Right lobe of liver (tissue), 4 donors: ENCODE data around the gene ACIN1.

Experiments
- POLR2A ChIP-seq: fragments of 450-650 bp; IDR thresholded peaks from one replicate; pipeline ENCODE4 v1.6.1; 2017; ENCODE audit warnings: antibody characterized with exemption, mild to moderate bottlenecking
- TF ChIP-seq, protein P1 (sequence below), 4 donors: fragments of 200-600 bp in 3 of 4; fragments of 450-650 bp in 1 of 4; IDR thresholded peaks; one replicate each; pipeline versions ENCODE4 v1.5.1 to v1.8.0; 2016 to 2022; ENCODE audit warnings: antibody characterized with exemption in 4 of 4, mild to moderate bottlenecking in 2 of 4
- donor health status: DM: no; HTN: no; CAD: no.
- donor health status: DM: no; HTN: no; CAD: no.
- donor health status: DM: no; HTN: yes; CAD: no.

GRCh38 chr14:23047751-23048693, 46.9 kb downstream of the ACIN1 start:
- TF ChIP-seq, protein P1, sequence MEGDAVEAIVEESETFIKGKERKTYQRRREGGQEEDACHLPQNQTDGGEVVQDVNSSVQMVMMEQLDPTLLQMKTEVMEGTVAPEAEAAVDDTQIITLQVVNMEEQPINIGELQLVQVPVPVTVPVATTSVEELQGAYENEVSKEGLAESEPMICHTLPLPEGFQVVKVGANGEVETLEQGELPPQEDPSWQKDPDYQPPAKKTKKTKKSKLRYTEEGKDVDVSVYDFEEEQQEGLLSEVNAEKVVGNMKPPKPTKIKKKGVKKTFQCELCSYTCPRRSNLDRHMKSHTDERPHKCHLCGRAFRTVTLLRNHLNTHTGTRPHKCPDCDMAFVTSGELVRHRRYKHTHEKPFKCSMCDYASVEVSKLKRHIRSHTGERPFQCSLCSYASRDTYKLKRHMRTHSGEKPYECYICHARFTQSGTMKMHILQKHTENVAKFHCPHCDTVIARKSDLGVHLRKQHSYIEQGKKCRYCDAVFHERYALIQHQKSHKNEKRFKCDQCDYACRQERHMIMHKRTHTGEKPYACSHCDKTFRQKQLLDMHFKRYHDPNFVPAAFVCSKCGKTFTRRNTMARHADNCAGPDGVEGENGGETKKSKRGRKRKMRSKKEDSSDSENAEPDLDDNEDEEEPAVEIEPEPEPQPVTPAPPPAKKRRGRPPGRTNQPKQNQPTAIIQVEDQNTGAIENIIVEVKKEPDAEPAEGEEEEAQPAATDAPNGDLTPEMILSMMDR (IDR thresholded peaks at IDR 0.05): no peak
- TF ChIP-seq POLR2A: no peak
